Activated CD4-positive, alpha-beta memory T cell treated with anti-CD3 and anti-CD28 coated beads, Interleukin-2, amount 10 ng/mL, durations not matched to agents 7 days and 5 days (primary cell): ENCODE results near the gene MORN1. TPM values are rescaled to one million over a fixed set of nuclear protein-coding genes. Genes with fewer than 3 reads are reported as not detected.

ENCODE experiments used
- CTCF ChIA-PET: fragments of 350-600 bp; sonication (Branson Sonifier 250); formaldehyde crosslinking; loops from one replicate; lab custom pipeline; 2021; ENCODE audit warnings: antibody characterized with exemption, inconsistent platforms; lab: Charles Lee
- POLR2A ChIA-PET: fragments of 350-600 bp; sonication (Branson Sonifier 250); formaldehyde crosslinking; loops from one replicate; lab custom pipeline; 2021; ENCODE audit warnings: antibody characterized with exemption; lab: Charles Lee
- DNase-seq: peaks from one replicate; pipeline ENCODE4 v3.0.0-alpha.2; 2020
- H3K27ac Mint-ChIP-seq: one replicate; pipeline ENCODE4 v1.8.0; 2021; ENCODE audit warnings: mild to moderate bottlenecking, mixed read lengths
- H3K27me3 Mint-ChIP-seq: one replicate; pipeline ENCODE4 v1.8.0; 2021; ENCODE audit warnings: mixed read lengths
- H3K36me3 Mint-ChIP-seq: one replicate; pipeline ENCODE4 v1.8.0; 2021; ENCODE audit warnings: low read depth, mixed read lengths
- H3K4me1 Mint-ChIP-seq: one replicate; pipeline ENCODE4 v1.8.0; 2021; ENCODE audit warnings: mixed read lengths
- H3K4me3 Mint-ChIP-seq: one replicate; pipeline ENCODE4 v1.8.0; 2021; ENCODE audit warnings: mild to moderate bottlenecking, mixed read lengths
- H3K9me3 Mint-ChIP-seq: one replicate; pipeline ENCODE4 v1.8.0; 2021; ENCODE audit warnings: mixed read lengths
- total RNA-seq, 2 experiments: library from RNA; stranded (reverse); gene quantifications; one replicate each; pipeline ENCODE4 v1.2.3, GENCODE V29; 2021

The MORN1 gene
- total RNA-seq, 2 experiments from 2014 or later = 6.2 to 6.3 TPM

- no peaks in the 10 kb centered on the region for H3K27me3 Mint-ChIP-seq
- no peak for DNase-seq
- no peaks in the 10 kb centered on the region for H3K9me3 Mint-ChIP-seq
- no peaks in the 10 kb centered on the region for H3K4me1 Mint-ChIP-seq
- ChIA-PET CTCF (no interaction called here), POLR2A (no interaction called here)
- no peak overlapping the region for H3K27ac Mint-ChIP-seq
- H3K4me3 Mint-ChIP-seq = no peak overlapping the region
- H3K36me3 Mint-ChIP-seq = no peaks in the 10 kb centered on the region
Measured at GRCh38 chr1:2344121-2344681, 47.2 kb downstream of the MORN1 start.

GRCh38 chr1:2343023-2343935 lies 48.1 kb downstream of the MORN1 start:
- Mint-ChIP-seq H3K4me3 (no peak overlapping the region), H3K4me1 (no peaks in the 10 kb centered on the region), H3K27me3 (no peaks in the 10 kb centered on the region), H3K36me3 (no peaks in the 10 kb centered on the region), H3K9me3 (no peaks in the 10 kb centered on the region), H3K27ac (no peak overlapping the region)
- CTCF ChIA-PET = no interaction called here
- DNase-seq = no peak
- POLR2A ChIA-PET = no interaction called here

- ChIA-PET CTCF (no interaction called here), POLR2A (no interaction called here)
- H3K36me3 Mint-ChIP-seq = no peaks in the 10 kb centered on the region
- H3K4me3 Mint-ChIP-seq = no peak overlapping the region
- DNase-seq = no peak
- H3K4me1 Mint-ChIP-seq = no peaks in the 10 kb centered on the region
- no peak overlapping the region for H3K27ac Mint-ChIP-seq
- no peaks in the 10 kb centered on the region for H3K27me3 Mint-ChIP-seq
- no peaks in the 10 kb centered on the region for H3K9me3 Mint-ChIP-seq
Measured at GRCh38 chr1:2342384-2343022, 48.9 kb downstream of the MORN1 start.

GRCh38 chr1:2341706-2342383 lies 49.5 kb downstream of the MORN1 start:
- DNase-seq = no peak
- no peaks in the 10 kb centered on the region for H3K9me3 Mint-ChIP-seq
- H3K4me3 Mint-ChIP-seq = no peak overlapping the region
- no peaks in the 10 kb centered on the region for H3K27me3 Mint-ChIP-seq
- no peaks in the 10 kb centered on the region for H3K36me3 Mint-ChIP-seq
- ChIA-PET POLR2A (no interaction called here), CTCF (no interaction called here)
- no peak overlapping the region for H3K27ac Mint-ChIP-seq
- no peaks in the 10 kb centered on the region for H3K4me1 Mint-ChIP-seq

GRCh38 chr1:2340918-2341254 lies 50.5 kb downstream of the MORN1 start:
- no peak for DNase-seq
- Mint-ChIP-seq H3K36me3 (no peaks in the 10 kb centered on the region), H3K27me3 (no peaks in the 10 kb centered on the region), H3K27ac (no peak overlapping the region), H3K4me3 (no peak overlapping the region), H3K9me3 (no peaks in the 10 kb centered on the region), H3K4me1 (no peaks in the 10 kb centered on the region)
- POLR2A ChIA-PET = no interaction called here
- CTCF ChIA-PET = no interaction called here

GRCh38 chr1:2340086-2340917 lies 51.1 kb downstream of the MORN1 start:
- no peak for DNase-seq
- Mint-ChIP-seq H3K27me3 (no peaks in the 10 kb centered on the region), H3K4me1 (no peaks in the 10 kb centered on the region), H3K27ac (no peak overlapping the region), H3K4me3 (no peak overlapping the region), H3K9me3 (no peaks in the 10 kb centered on the region), H3K36me3 (no peaks in the 10 kb centered on the region)
- ChIA-PET CTCF (no interaction called here), POLR2A (interaction anchor here (0.7 kb wide), 1 partner anchor 158 kb away, joined by 4 read pairs; no protein-coding TSS in a partner anchor)

- Mint-ChIP-seq H3K36me3 (no peaks in the 10 kb centered on the region), H3K27me3 (no peaks in the 10 kb centered on the region), H3K9me3 (no peaks in the 10 kb centered on the region), H3K4me3 (no peak overlapping the region), H3K4me1 (no peaks in the 10 kb centered on the region), H3K27ac (no peak overlapping the region)
- ChIA-PET POLR2A (interaction anchor here (0.7 kb wide), 1 partner anchor 157 kb away, joined by 4 read pairs; no protein-coding TSS in a partner anchor), CTCF (no interaction called here)
- no peak for DNase-seq
Measured at GRCh38 chr1:2339206-2340085, 51.9 kb downstream of the MORN1 start.

- H3K27ac Mint-ChIP-seq = no peak overlapping the region
- no peaks in the 10 kb centered on the region for H3K36me3 Mint-ChIP-seq
- POLR2A ChIA-PET = no interaction called here
- no peak overlapping the region for H3K4me3 Mint-ChIP-seq
- no peak for DNase-seq
- H3K9me3 Mint-ChIP-seq = no peaks in the 10 kb centered on the region
- no peaks in the 10 kb centered on the region for H3K27me3 Mint-ChIP-seq
- no peaks in the 10 kb centered on the region for H3K4me1 Mint-ChIP-seq
- CTCF ChIA-PET = interaction anchor here (1.0 kb wide), 1 partner anchor 44 kb away, joined by 3 read pairs; no protein-coding TSS in a partner anchor
Measured at GRCh38 chr1:2337501-2337900, 53.9 kb downstream of the MORN1 start.

GRCh38 chr1:2337081-2337480 lies 54.3 kb downstream of the MORN1 start:
- CTCF ChIA-PET = no interaction called here
- no peak overlapping the region for H3K27ac Mint-ChIP-seq

GRCh38 chr1:2336499-2336898 lies 54.9 kb downstream of the MORN1 start:
- POLR2A ChIA-PET = no interaction called here
- Mint-ChIP-seq H3K9me3 (no peaks in the 10 kb centered on the region), H3K27me3 (no peaks in the 10 kb centered on the region), H3K27ac (no peak overlapping the region), H3K4me3 (no peak overlapping the region), H3K4me1 (no peaks in the 10 kb centered on the region), H3K36me3 (no peaks in the 10 kb centered on the region)
- DNase-seq = no peak
- CTCF ChIA-PET = no interaction called here

More at GRCh38 chr1:2337081-2337480, 54.3 kb downstream of the MORN1 start:
- H3K9me3 Mint-ChIP-seq = no peaks in the 10 kb centered on the region
- H3K4me3 Mint-ChIP-seq = no peak overlapping the region
- no peaks in the 10 kb centered on the region for H3K4me1 Mint-ChIP-seq
- POLR2A ChIA-PET = no interaction called here
- H3K36me3 Mint-ChIP-seq = no peaks in the 10 kb centered on the region
- DNase-seq = no peak
- no peaks in the 10 kb centered on the region for H3K27me3 Mint-ChIP-seq

GRCh38 chr1:2335721-2336455 lies 55.5 kb downstream of the MORN1 start:
- H3K27ac Mint-ChIP-seq = no peak overlapping the region
- POLR2A ChIA-PET = no interaction called here
- no peaks in the 10 kb centered on the region for H3K36me3 Mint-ChIP-seq
- no peak overlapping the region for H3K4me3 Mint-ChIP-seq
- no peaks in the 10 kb centered on the region for H3K27me3 Mint-ChIP-seq
- H3K4me1 Mint-ChIP-seq = no peaks in the 10 kb centered on the region
- CTCF ChIA-PET = no interaction called here
- H3K9me3 Mint-ChIP-seq = no peaks in the 10 kb centered on the region
- no peak for DNase-seq
